Upper lobe of left lung (tissue), 6 donors: Measurements from ENCODE around the gene UNC119. TPM values are rescaled to one million over a fixed set of nuclear protein-coding genes. Genes with fewer than 3 reads are reported as not detected.
"Not testable (repeated sequence)": the region's sequence is repeated elsewhere in the genome, so short reads cannot be mapped to it uniquely, and the experiment has no call there.

ENCODE experiments used
- ATAC-seq, 2 donors: fragments of 200-7000 bp; cut with Tn5 transposase; one replicate each; pipeline ENCODE4 v1.9.1; 2022; ENCODE audit warnings: mild to moderate bottlenecking in 2 of 2, moderate library complexity in 2 of 2; ENCODE audit not compliant: low FRiP score in 2 of 2
- DNase-seq, 2 donors: peaks; one replicate each; pipeline ENCODE4 v3.0.0-alpha.2; 2019 to 2020
- H3K27ac ChIP-seq, 4 donors: fragments of 200-600 bp; sonication (generic); one replicate each; pipeline ENCODE4 v1.5.1; 2016 to 2019
- H3K27me3 ChIP-seq, 4 donors: fragments of 200-600 bp; sonication (generic); one replicate each; pipeline ENCODE4 v1.5.1; 2017 to 2019
- H3K36me3 ChIP-seq, 4 donors: fragments of 200-600 bp; sonication (generic); one replicate each; pipeline ENCODE4 v1.5.1; 2016 to 2019
- H3K4me1 ChIP-seq, 4 donors: fragments of 200-600 bp; sonication (generic); one replicate each; pipeline ENCODE4 v1.5.1; 2018 to 2019
- H3K4me3 ChIP-seq, 4 donors: fragments of 200-600 bp; sonication (generic); one replicate each; pipeline ENCODE4 v1.5.1; 2017 to 2019; ENCODE audit warnings: mild to moderate bottlenecking in 2 of 4, moderate library complexity in 1 of 4
- H3K9me3 ChIP-seq, 4 donors: fragments of 200-600 bp; sonication (generic); one replicate each; pipeline ENCODE4 v1.5.1; 2018 to 2019
- CTCF ChIP-seq, 6 experiments: fragments of 450-650 bp in 4 of 6; fragments of 200-600 bp in 2 of 6; sonication (generic) in 2 of 6; IDR thresholded peaks; one replicate each; pipeline ENCODE4 v1.5.1; 2016 to 2019; ENCODE audit warnings: antibody characterized with exemption in 6 of 6
- EP300 ChIP-seq, 4 donors: sonication (generic); formaldehyde crosslinking; IDR thresholded peaks; one replicate each; pipeline ENCODE4 v1.5.1; 2017; ENCODE audit warnings: antibody characterized with exemption in 4 of 4, control low read depth in 2 of 4
- POLR2A ChIP-seq, 4 donors: fragments of 450-650 bp; IDR thresholded peaks; one replicate each; pipeline ENCODE4 v1.5.1; 2016 to 2017; ENCODE audit warnings: antibody characterized with exemption in 4 of 4, mild to moderate bottlenecking in 2 of 4
- POLR2AphosphoS5 ChIP-seq, 2 donors: sonication (generic); formaldehyde crosslinking; IDR thresholded peaks; one replicate each; pipeline ENCODE4 v1.5.1; 2017; ENCODE audit warnings: antibody characterized with exemption in 2 of 2
- WGBS, 2 donors: methylation state at CpG; one replicate each; pipeline ENCODE4 v1.1.5; 2017 to 2018; 5-methylcytosine and 5-hydroxymethylcytosine counted together
- total RNA-seq, 6 donors: library from RNA; depleted of rRNA in 4 of 6; stranded (reverse); fragments of >200 nt in 4 of 6; gene quantifications; one replicate each; pipeline versions ENCODE4 v1.1.0 to v1.2.1, GENCODE V29; 2016 to 2021
- donor health status: DM: no; HTN: no; CAD: no; lungs with moderate emphysema.
- donor health status: DM: no; HTN: yes; CAD: no; lungs with severe emphysema.

Gene UNC119
- total RNA-seq, 6 donors from 2014 or later: 17.0 to 43.0 (median 25.6) TPM

- TF ChIP-seq CTCF (IDR thresholded peaks at IDR 0.05) (no peak), POLR2AphosphoS5 (IDR thresholded peaks at IDR 0.05) (no peak)
- H3K27me3 ChIP-seq: no peaks in the 10 kb centered on the region
- no peaks in the 10 kb centered on the region for H3K9me3 ChIP-seq
- peaks cover 9 to 12% (median 10%) of the 10 kb centered on the region in 4 donors for H3K4me1 ChIP-seq
- DNase-seq (no peak), ATAC-seq (no peak)
- H3K36me3 ChIP-seq: no peaks in the 10 kb centered on the region
- peak overlapping the region in 2 of 4 donors; percentile 52 to 63 for H3K27ac ChIP-seq
- H3K4me3 ChIP-seq: peak overlapping the region in 1 of 4 donors; percentile 40
- 100% methylated on average over 3 of the region's 3 CpGs for WGBS, 2 donors
These were observed 25.0 kb upstream of the UNC119 start for GRCh38 chr17:28577466-28577824.

GRCh38 chr17:28576758-28577465 lies 24.5 kb upstream of the UNC119 start, which contains the start of gene ALDOC:
ALDOC (minus strand) TSS chr17:28576895; CDS start chr17:28575532, 1,363 bp downstream.
- no peak for TF ChIP-seq CTCF (IDR thresholded peaks at IDR 0.05)
- no peak for TF ChIP-seq EP300 (IDR thresholded peaks at IDR 0.05)
- TF ChIP-seq POLR2AphosphoS5 (IDR thresholded peaks at IDR 0.05): peak; percentile 58 to 97
- TF ChIP-seq POLR2A (IDR thresholded peaks at IDR 0.05): peak in 2 of 4 donors; percentile 91 to 96
- WGBS, 2 donors: 8 to 18% methylated on average over 4 to 17 of the region's 26 CpGs
- Histone ChIP-seq H3K27me3 (no peaks in the 10 kb centered on the region), H3K4me1 (peaks cover 10 to 16% (median 16%) of the 10 kb centered on the region in 4 donors), H3K36me3 (no peaks in the 10 kb centered on the region), H3K4me3 (peak within 1 kb of the TSS in 3 of 4 donors; percentile 23 to 42 (median 40)), H3K27ac (peak within 1 kb of the TSS in 2 of 4 donors; percentile 52 to 63), H3K9me3 (no peaks in the 10 kb centered on the region)
- ATAC-seq: peak; percentile 98
- DNase-seq: peak; percentile 100

GRCh38 chr17:28576016-28576415 lies 23.6 kb upstream of the UNC119 start:
- not testable (repeated sequence) for ATAC-seq, H3K27me3 ChIP-seq, H3K27ac ChIP-seq, DNase-seq, H3K9me3 ChIP-seq, H3K36me3 ChIP-seq, H3K4me3 ChIP-seq
- H3K4me1 ChIP-seq: peaks cover 13 to 18% (median 17%) of the 10 kb centered on the region in 4 donors
- 72 to 83% methylated on average over 3 of the region's 3 CpGs for WGBS, 2 donors

GRCh38 chr17:28575126-28575795 lies 22.8 kb upstream of the UNC119 start:
- no peaks in the 10 kb centered on the region for H3K27me3 ChIP-seq
- H3K36me3 ChIP-seq: no peaks in the 10 kb centered on the region
- H3K4me3 ChIP-seq: no peak overlapping the region
- no peak for TF ChIP-seq EP300 (IDR thresholded peaks at IDR 0.05)
- no peak for TF ChIP-seq CTCF (IDR thresholded peaks at IDR 0.05)
- no peak for TF ChIP-seq POLR2AphosphoS5 (IDR thresholded peaks at IDR 0.05)
- TF ChIP-seq POLR2A (IDR thresholded peaks at IDR 0.05): no peak
- no peaks in the 10 kb centered on the region for H3K9me3 ChIP-seq
- no peak overlapping the region for H3K27ac ChIP-seq
- ATAC-seq (no peak), DNase-seq (no peak)
- WGBS, 2 donors: 95 to 97% methylated on average over 10 to 14 of the region's 14 CpGs
- H3K4me1 ChIP-seq: peaks cover 17 to 26% (median 20%) of the 10 kb centered on the region in 4 donors

GRCh38 chr17:28574526-28574925 lies 22.1 kb upstream of the UNC119 start:
- Histone ChIP-seq H3K27ac (no peak overlapping the region), H3K9me3 (no peaks in the 10 kb centered on the region), H3K27me3 (no peaks in the 10 kb centered on the region), H3K36me3 (no peaks in the 10 kb centered on the region), H3K4me1 (peaks cover 24 to 33% (median 26%) of the 10 kb centered on the region in 4 donors), H3K4me3 (no peak overlapping the region)
- TF ChIP-seq CTCF (IDR thresholded peaks at IDR 0.05) (peak in 2 of 6 experiments; percentile 13 to 24), POLR2A (IDR thresholded peaks at IDR 0.05) (no peak)
- 85 to 95% methylated on average over 7 of the region's 7 CpGs for WGBS, 2 donors
- no peak for DNase-seq
- no peak for ATAC-seq
